ENCODE data around the gene GPR52.
A peak's percentile ranks its signal among the peaks of the same experiment; 100 is the strongest.

GPR52 gene

GRCh38 chr1:174447866-174448530, at the start of gene GPR52:
Gene GPR52 (plus strand): TSS chr1:174447964. CDS start chr1:174448112, 148 bp downstream.
- no peak for TF ChIP-seq CTCF (conservative IDR thresholded peaks at IDR 0.05; ENCODE audit: control insufficient read depth, insufficient read depth, low read depth, low read length)
- no peak for DNase-seq (ENCODE audit: low read depth)

GRCh38 chr1:174398246-174398645, 49.5 kb upstream of the GPR52 start:
- H3K4me3 ChIP-seq (ENCODE audit: control insufficient read depth, low read depth, low read length) = no peak overlapping the region
- peak; percentile 69 for DNase-seq (ENCODE audit: low read depth)
- TF ChIP-seq CTCF (conservative IDR thresholded peaks at IDR 0.05; ENCODE audit: control insufficient read depth, insufficient read depth, low read depth, low read length) = no peak

More at GRCh38 chr1:174447866-174448530, at the start of gene GPR52:
- H3K4me3 ChIP-seq (ENCODE audit: control insufficient read depth, low read depth, low read length) = no peak within 1 kb of the TSS

- TF ChIP-seq CTCF (conservative IDR thresholded peaks at IDR 0.05; ENCODE audit: control insufficient read depth, insufficient read depth, low read depth, low read length) = no peak
- H3K4me3 ChIP-seq (ENCODE audit: control insufficient read depth, low read depth, low read length) = no peak overlapping the region
- no peak for DNase-seq (ENCODE audit: low read depth)
Measured at GRCh38 chr1:174399211-174399610, 48.6 kb upstream of the GPR52 start.

GRCh38 chr1:174401075-174401474, 46.7 kb upstream of the GPR52 start:
- DNase-seq (ENCODE audit: low read depth) = no peak
- no peak for TF ChIP-seq CTCF (conservative IDR thresholded peaks at IDR 0.05; ENCODE audit: control insufficient read depth, insufficient read depth, low read depth, low read length)
- no peak overlapping the region for H3K4me3 ChIP-seq (ENCODE audit: control insufficient read depth, low read depth, low read length)

- no peak for DNase-seq (ENCODE audit: low read depth)
- no peak overlapping the region for H3K4me3 ChIP-seq (ENCODE audit: control insufficient read depth, low read depth, low read length)
- no peak for TF ChIP-seq CTCF (conservative IDR thresholded peaks at IDR 0.05; ENCODE audit: control insufficient read depth, insufficient read depth, low read depth, low read length)
Measured at GRCh38 chr1:174405219-174405618, 42.5 kb upstream of the GPR52 start.

GRCh38 chr1:174406421-174406820, 41.3 kb upstream of the GPR52 start:
- no peak for TF ChIP-seq CTCF (conservative IDR thresholded peaks at IDR 0.05; ENCODE audit: control insufficient read depth, insufficient read depth, low read depth, low read length)
- DNase-seq (ENCODE audit: low read depth) = no peak
- no peak overlapping the region for H3K4me3 ChIP-seq (ENCODE audit: control insufficient read depth, low read depth, low read length)

Data from fibroblast of mammary gland (primary cell).